Stimulated activated CD4-positive, alpha-beta T cell treated with anti-CD3 and anti-CD28 coated beads, TNF-alpha, amount 100 ng/mL, for 48 hours (primary cell): Measurements from ENCODE around the gene NAV2.

Source experiments
- DNase-seq, 3 donors: peaks; one replicate each; pipeline ENCODE4 v3.0.0-alpha.2; 2020; ENCODE audit warnings: low read depth in 3 of 3

The NAV2 gene

GRCh38 chr11:19811380-19811779 is 98.7 kb downstream of the NAV2 start:
- DNase-seq: no peak

GRCh38 chr11:19812096-19812495 is 99.5 kb downstream of the NAV2 start:
- DNase-seq: no peak

- no peak for DNase-seq
Observed at GRCh38 chr11:19812710-19813109, 100.1 kb downstream of the NAV2 start.

GRCh38 chr11:19813158-19813879 is 100.7 kb downstream of the NAV2 start:
- DNase-seq: no peak

- no peak for DNase-seq
Observed at GRCh38 chr11:19814421-19814820, 101.8 kb downstream of the NAV2 start.

- no peak for DNase-seq
Observed at GRCh38 chr11:19816040-19816439, 103.4 kb downstream of the NAV2 start.

GRCh38 chr11:19816817-19817216 is 104.2 kb downstream of the NAV2 start:
- DNase-seq: no peak

GRCh38 chr11:19817265-19817851 is 104.7 kb downstream of the NAV2 start:
- no peak for DNase-seq

GRCh38 chr11:19817870-19818269 is 105.2 kb downstream of the NAV2 start:
- no peak for DNase-seq

- DNase-seq: no peak
Observed at GRCh38 chr11:19818619-19819018, 106.0 kb downstream of the NAV2 start.

GRCh38 chr11:19819148-19819547 is 106.5 kb downstream of the NAV2 start:
- DNase-seq: no peak

GRCh38 chr11:19820100-19820499 is 107.5 kb downstream of the NAV2 start:
- no peak for DNase-seq

- DNase-seq: no peak
Observed at GRCh38 chr11:19821412-19821875, 108.8 kb downstream of the NAV2 start.

- no peak for DNase-seq
Observed at GRCh38 chr11:19821993-19822392, 109.4 kb downstream of the NAV2 start.

GRCh38 chr11:19822531-19822930 is 109.9 kb downstream of the NAV2 start:
- DNase-seq: no peak

- no peak for DNase-seq
Observed at GRCh38 chr11:19826606-19827005, 114.0 kb downstream of the NAV2 start.

GRCh38 chr11:19827399-19828135 is 114.9 kb downstream of the NAV2 start:
- DNase-seq: no peak

- DNase-seq: no peak
Observed at GRCh38 chr11:19828382-19829108, 115.9 kb downstream of the NAV2 start.

- no peak for DNase-seq
Observed at GRCh38 chr11:19829109-19829837, 116.6 kb downstream of the NAV2 start.

- DNase-seq: no peak
Observed at GRCh38 chr11:19832086-19832750, 119.6 kb downstream of the NAV2 start.

- no peak for DNase-seq
Observed at GRCh38 chr11:19832901-19833300, 120.3 kb downstream of the NAV2 start.
